HG03196 (cell line): ENCODE measurements around the gene CBFA2T2.
"Not testable (repeated sequence)": the region's sequence is repeated elsewhere in the genome, so short reads cannot be mapped to it uniquely, and the experiment has no call there.

Source experiments
- ATAC-seq: cut with Tn5 transposase; IDR thresholded peaks from one replicate; pipeline ENCODE4 v1.9.1; 2021; ENCODE audit not compliant: unreplicated experiment

CBFA2T2 gene

GRCh38 chr20:33568868-33569801, 79.2 kb downstream of the CBFA2T2 start:
- ATAC-seq: no peak

GRCh38 chr20:33569802-33570391, 80.0 kb downstream of the CBFA2T2 start:
- ATAC-seq: no peak

- ATAC-seq: no peak
Measured at GRCh38 chr20:33570743-33571142, 80.8 kb downstream of the CBFA2T2 start.

GRCh38 chr20:33573268-33573667, 83.4 kb downstream of the CBFA2T2 start:
- ATAC-seq: not testable (repeated sequence)

- ATAC-seq: no peak
Measured at GRCh38 chr20:33575282-33575681, 85.4 kb downstream of the CBFA2T2 start.

GRCh38 chr20:33576432-33577125, 86.7 kb downstream of the CBFA2T2 start:
- ATAC-seq: no peak

GRCh38 chr20:33578510-33578909, 88.6 kb downstream of the CBFA2T2 start:
- no peak for ATAC-seq

GRCh38 chr20:33583143-33583542, 93.2 kb downstream of the CBFA2T2 start:
- ATAC-seq: no peak

GRCh38 chr20:33584976-33585375, 95.1 kb downstream of the CBFA2T2 start:
- no peak for ATAC-seq

- no peak for ATAC-seq
Measured at GRCh38 chr20:33585413-33585812, 95.5 kb downstream of the CBFA2T2 start.

GRCh38 chr20:33589059-33589458, 99.2 kb downstream of the CBFA2T2 start:
- no peak for ATAC-seq

GRCh38 chr20:33591901-33592300, 102.0 kb downstream of the CBFA2T2 start:
- not testable (repeated sequence) for ATAC-seq

- no peak for ATAC-seq
Measured at GRCh38 chr20:33594743-33595142, 104.8 kb downstream of the CBFA2T2 start.

GRCh38 chr20:33600414-33600813, 110.5 kb downstream of the CBFA2T2 start:
- ATAC-seq: no peak

- no peak for ATAC-seq
Measured at GRCh38 chr20:33600981-33601380, 111.1 kb downstream of the CBFA2T2 start.

- ATAC-seq: no peak
Measured at GRCh38 chr20:33601861-33602260, 112.0 kb downstream of the CBFA2T2 start.

GRCh38 chr20:33602826-33603590, 113.1 kb downstream of the CBFA2T2 start:
- no peak for ATAC-seq

GRCh38 chr20:33604084-33604990, 114.4 kb downstream of the CBFA2T2 start:
- no peak for ATAC-seq

GRCh38 chr20:33604991-33605370, 115.1 kb downstream of the CBFA2T2 start:
- no peak for ATAC-seq
